Transverse colon (tissue), 4 donors: ENCODE results near the gene DNMT3B. TPM values are rescaled to one million over a fixed set of nuclear protein-coding genes. Genes with fewer than 3 reads are reported as not detected.

Experiments
- DNase-seq: peaks from one replicate; pipeline ENCODE4 v3.0.0-alpha.2; 2019
- H3K27ac ChIP-seq, 4 donors: fragments of 200-600 bp; sonication (generic); 2 replicates each; pipeline ENCODE4 v1.5.1; 2016 to 2018; ENCODE audit warnings: inconsistent platforms in 4 of 4
- H3K27me3 ChIP-seq: fragments of 200-600 bp; sonication (generic); 2 replicates; pipeline ENCODE4 v1.5.1; 2017; ENCODE audit warnings: inconsistent platforms
- H3K36me3 ChIP-seq, 4 donors: fragments of 200-600 bp; sonication (generic); 2 replicates each; pipeline ENCODE4 v1.5.1; 2017 to 2019; ENCODE audit warnings: inconsistent platforms in 4 of 4
- H3K4me1 ChIP-seq, 4 donors: fragments of 200-600 bp; sonication (generic); 2 replicates each; pipeline ENCODE4 v1.5.1; 2017 to 2020; ENCODE audit warnings: inconsistent platforms in 4 of 4
- H3K4me3 ChIP-seq, 4 donors: fragments of 200-600 bp; sonication (generic); 1 replicate in 1 of 4; 2 replicates in 3 of 4; pipeline versions ENCODE4 v1.5.1 to v1.6.1; 2017 to 2019; ENCODE audit warnings: inconsistent platforms in 4 of 4
- H3K9me3 ChIP-seq, 2 donors: fragments of 200-600 bp; sonication (generic); 2 replicates each; pipeline ENCODE4 v1.5.1; 2017 to 2019; ENCODE audit warnings: inconsistent platforms in 2 of 2
- EP300 ChIP-seq: sonication (generic); formaldehyde crosslinking; IDR thresholded peaks from one replicate; pipeline ENCODE4 v1.6.1; 2017; ENCODE audit warnings: antibody characterized with exemption, low read depth
- POLR2A ChIP-seq: fragments of 450-650 bp; IDR thresholded peaks from one replicate; pipeline ENCODE4 v1.6.1; 2016; ENCODE audit warnings: antibody characterized with exemption, mild to moderate bottlenecking, moderate library complexity
- POLR2AphosphoS5 ChIP-seq, 3 donors: sonication (generic); formaldehyde crosslinking; IDR thresholded peaks; one replicate each; pipeline ENCODE4 v1.6.1; 2016; ENCODE audit warnings: antibody characterized with exemption in 3 of 3
- WGBS, 2 donors: methylation state at CpG; one replicate each; pipeline ENCODE4 v1.1.5; 2018; ENCODE audit warnings: low coverage in 1 of 2; 5-methylcytosine and 5-hydroxymethylcytosine counted together
- in situ Hi-C, 4 donors: fragments of 200-750 bp; cut with MboI; loops; one replicate each; pipeline versions ENCODE4 v1.15.0 to v1.15.1; 2017; ENCODE audit warnings: low sequenced_read_pairs in 3 of 4, low pct_ligation_motif_present in 1 of 4, low pct_unique_long_range_greater_than_20kb in 1 of 4
- intact Hi-C: fragments of 100-400 bp; cut with DNase I; formaldehyde crosslinking; loops from one replicate; pipeline ENCODE4 v1.15.1; 2023; ENCODE audit warnings: low total_unique reads
- total RNA-seq, 4 donors: library from RNA; depleted of rRNA; stranded (reverse); fragments of >200 nt; gene quantifications; one replicate each; pipeline ENCODE4 v1.1.0, GENCODE V29; 2016
- TF ChIP-seq, protein P1 (sequence below), 5 experiments: fragments of 200-600 bp in 3 of 5; fragments of 450-650 bp in 2 of 5; sonication (generic) in 3 of 5; IDR thresholded peaks; 1 replicate in 2 of 5; 2 replicates in 3 of 5; pipeline ENCODE4 v1.5.1; 2016 to 2017; ENCODE audit warnings: antibody characterized with exemption in 5 of 5, inconsistent platforms in 3 of 5, mild to moderate bottlenecking in 2 of 5, moderate library complexity in 1 of 5

Gene DNMT3B
- total RNA-seq, 4 donors from 2014 or later = 0.37 to 6.8 (median 0.67) TPM

- no peak for DNase-seq
- H3K4me3 ChIP-seq = no peak overlapping the region
- peaks cover 0 to 7% (median 0%) of the 10 kb centered on the region in 4 donors for H3K4me1 ChIP-seq
- peaks cover 0 to 68% (median 27%) of the 10 kb centered on the region in 4 donors for H3K36me3 ChIP-seq
- in situ Hi-C loops (no loop called here), intact Hi-C loops (no loop called here)
- TF ChIP-seq, protein P1, sequence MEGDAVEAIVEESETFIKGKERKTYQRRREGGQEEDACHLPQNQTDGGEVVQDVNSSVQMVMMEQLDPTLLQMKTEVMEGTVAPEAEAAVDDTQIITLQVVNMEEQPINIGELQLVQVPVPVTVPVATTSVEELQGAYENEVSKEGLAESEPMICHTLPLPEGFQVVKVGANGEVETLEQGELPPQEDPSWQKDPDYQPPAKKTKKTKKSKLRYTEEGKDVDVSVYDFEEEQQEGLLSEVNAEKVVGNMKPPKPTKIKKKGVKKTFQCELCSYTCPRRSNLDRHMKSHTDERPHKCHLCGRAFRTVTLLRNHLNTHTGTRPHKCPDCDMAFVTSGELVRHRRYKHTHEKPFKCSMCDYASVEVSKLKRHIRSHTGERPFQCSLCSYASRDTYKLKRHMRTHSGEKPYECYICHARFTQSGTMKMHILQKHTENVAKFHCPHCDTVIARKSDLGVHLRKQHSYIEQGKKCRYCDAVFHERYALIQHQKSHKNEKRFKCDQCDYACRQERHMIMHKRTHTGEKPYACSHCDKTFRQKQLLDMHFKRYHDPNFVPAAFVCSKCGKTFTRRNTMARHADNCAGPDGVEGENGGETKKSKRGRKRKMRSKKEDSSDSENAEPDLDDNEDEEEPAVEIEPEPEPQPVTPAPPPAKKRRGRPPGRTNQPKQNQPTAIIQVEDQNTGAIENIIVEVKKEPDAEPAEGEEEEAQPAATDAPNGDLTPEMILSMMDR (IDR thresholded peaks at IDR 0.05) = no peak
- TF ChIP-seq EP300 = no peak
- no peak for TF ChIP-seq POLR2AphosphoS5 (IDR thresholded peaks at IDR 0.05)
- no peak for TF ChIP-seq POLR2A
- no peak overlapping the region for H3K27ac ChIP-seq
- 48% methylated on average over 1 of the region's 1 CpG; no CpG with 5 or more reads in 1 of the 2 donors for WGBS, 2 donors
- no peaks in the 10 kb centered on the region for H3K27me3 ChIP-seq
- H3K9me3 ChIP-seq = no peaks in the 10 kb centered on the region
Measured at GRCh38 chr20:32837157-32837556, 75.0 kb downstream of the DNMT3B start.

- Histone ChIP-seq H3K27ac (no peak overlapping the region), H3K4me1 (no peaks in the 10 kb centered on the region), H3K4me3 (no peak overlapping the region), H3K9me3 (no peaks in the 10 kb centered on the region), H3K27me3 (no peaks in the 10 kb centered on the region), H3K36me3 (peaks cover 0 to 56% (median 21%) of the 10 kb centered on the region in 4 donors)
- intact Hi-C loops (no loop called here), in situ Hi-C loops (no loop called here)
- no peak for DNase-seq
- TF ChIP-seq EP300 (no peak), POLR2A (no peak), POLR2AphosphoS5 (IDR thresholded peaks at IDR 0.05) (no peak)
- TF ChIP-seq, protein P1 (IDR thresholded peaks at IDR 0.05) = no peak
- 84% methylated on average over 17 of the region's 17 CpGs; no CpG with 5 or more reads in 1 of the 2 donors for WGBS, 2 donors
Measured at GRCh38 chr20:32839227-32839981, 77.2 kb downstream of the DNMT3B start.

GRCh38 chr20:32839982-32840285 lies 77.7 kb downstream of the DNMT3B start:
- intact Hi-C loops (no loop called here), in situ Hi-C loops (no loop called here)
- H3K4me3 ChIP-seq = no peak overlapping the region
- no peak for TF ChIP-seq EP300
- no peak for TF ChIP-seq POLR2A
- TF ChIP-seq, protein P1 (IDR thresholded peaks at IDR 0.05) = no peak
- no peak for TF ChIP-seq POLR2AphosphoS5 (IDR thresholded peaks at IDR 0.05)
- H3K9me3 ChIP-seq = no peaks in the 10 kb centered on the region
- no peaks in the 10 kb centered on the region for H3K4me1 ChIP-seq
- DNase-seq = no peak
- H3K27me3 ChIP-seq = no peaks in the 10 kb centered on the region
- 79 to 100% methylated on average over 1 to 4 of the region's 4 CpGs for WGBS, 2 donors
- peaks cover 0 to 50% (median 20%) of the 10 kb centered on the region in 4 donors for H3K36me3 ChIP-seq
- H3K27ac ChIP-seq = no peak overlapping the region

DNA sequence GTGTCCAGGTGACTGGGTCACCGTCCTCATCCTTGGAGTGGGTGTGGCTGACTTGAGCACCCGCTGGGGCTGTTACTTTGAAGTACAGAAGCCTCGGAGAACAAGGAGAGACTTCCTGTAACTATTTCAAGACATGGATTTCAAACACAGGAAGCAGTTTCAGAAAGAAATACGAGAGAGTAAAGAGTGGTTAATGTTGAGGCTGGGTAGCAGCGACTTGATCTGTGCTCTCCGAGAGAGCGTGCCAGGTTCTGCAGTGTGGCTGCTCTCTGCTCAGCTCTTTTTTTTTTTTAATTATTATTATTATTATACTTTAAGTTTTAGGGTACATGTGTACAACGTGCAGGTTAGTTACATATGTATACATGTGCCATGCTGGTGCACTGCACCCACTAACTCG lies 79.0 kb downstream of the DNMT3B start:
- H3K4me3 ChIP-seq = no peak overlapping the region
- TF ChIP-seq, protein P1 (IDR thresholded peaks at IDR 0.05) = no peak
- no peaks in the 10 kb centered on the region for H3K27me3 ChIP-seq
- H3K36me3 ChIP-seq = peaks cover 0 to 45% (median 20%) of the 10 kb centered on the region in 4 donors
- H3K9me3 ChIP-seq = no peaks in the 10 kb centered on the region
- no peak overlapping the region for H3K27ac ChIP-seq
- peaks cover 0 to 8% (median 0%) of the 10 kb centered on the region in 4 donors for H3K4me1 ChIP-seq
- intact Hi-C loops = no loop called here
- 71 to 80% methylated on average over 6 to 9 of the region's 9 CpGs for WGBS, 2 donors
- in situ Hi-C loops = no loop called here
- DNase-seq = no peak
